HepG2 (cell line): ENCODE data around the gene ZNF367. TPM values are rescaled to one million over a fixed set of nuclear protein-coding genes. Genes with fewer than 3 reads are reported as not detected.

Source experiments
- AGO1 ChIP-seq: fragments of 200-400 bp; formaldehyde crosslinking; IDR thresholded peaks from 2 replicates; pipeline ENCODE4 v1.6.1; 2017; ENCODE audit warnings: mild to moderate bottlenecking, low read depth, low read length, moderate library complexity; ENCODE audit not compliant: poor library complexity, severe bottlenecking
- AHR ChIP-seq: IDR thresholded peaks from 2 replicates; pipeline ENCODE4 v1.6.1; 2018; ENCODE audit warnings: missing genetic modification reagents, missing compliant biosample characterization
- FLYWCH1 ChIP-seq: sonication (generic); formaldehyde crosslinking; IDR thresholded peaks from 2 replicates; pipeline ENCODE4 v1.8.1; 2023; ENCODE audit warnings: mild to moderate bottlenecking, missing genetic modification reagents
- FOXK1 ChIP-seq: sonication (generic); formaldehyde crosslinking; IDR thresholded peaks from 2 replicates; pipeline ENCODE4 v1.4.0; 2020; ENCODE audit warnings: low read depth, missing genetic modification reagents, borderline replicate concordance
- GABPA ChIP-seq, 2 experiments: IDR thresholded peaks; 2 replicates each; pipeline ENCODE4 v1.6.1; 2011 to 2016; ENCODE audit warnings: low read depth in 2 of 2, low read length in 1 of 2, missing biosample characterization in 1 of 2, missing genetic modification characterization in 1 of 2
- GATAD1 ChIP-seq: IDR thresholded peaks from 2 replicates; pipeline ENCODE4 v1.6.1; 2016; ENCODE audit warnings: missing genetic modification reagents, missing compliant biosample characterization
- GLI4 ChIP-seq: sonication (generic); formaldehyde crosslinking; IDR thresholded peaks from 2 replicates; pipeline ENCODE4 v1.5.1; 2020; ENCODE audit warnings: missing genetic modification reagents, mild to moderate bottlenecking, moderate library complexity, borderline replicate concordance
- KAT2B ChIP-seq: fragments of 150-350 bp; IDR thresholded peaks from 2 replicates; pipeline ENCODE4 v1.6.1; 2014; ENCODE audit warnings: low read depth, low read length, borderline replicate concordance
- MAFG ChIP-seq: sonication (generic); formaldehyde crosslinking; IDR thresholded peaks from 2 replicates; pipeline ENCODE4 v1.5.1; 2020; ENCODE audit warnings: mild to moderate bottlenecking, missing genetic modification reagents
- MTA1 ChIP-seq: sonication (generic); formaldehyde crosslinking; IDR thresholded peaks from 2 replicates; pipeline ENCODE4 v1.4.0; 2020; ENCODE audit warnings: missing genetic modification reagents, mild to moderate bottlenecking, borderline replicate concordance
- NR2C2 ChIP-seq: sonication (generic); formaldehyde crosslinking; IDR thresholded peaks from 2 replicates; pipeline ENCODE4 v1.4.0; 2020; ENCODE audit warnings: missing genetic modification reagents, mild to moderate bottlenecking, moderate library complexity, borderline replicate concordance
- POLR2AphosphoS5 ChIP-seq: IDR thresholded peaks from 2 replicates; pipeline ENCODE4 v1.6.1; 2012; ENCODE audit warnings: low read depth, low read length
- POLR2G ChIP-seq: fragments of 200-400 bp; formaldehyde crosslinking; IDR thresholded peaks from 2 replicates; pipeline ENCODE4 v1.6.1; 2018; ENCODE audit warnings: mild to moderate bottlenecking, low read depth, low read length, moderate library complexity
- PTBP1 ChIP-seq: fragments of 200-400 bp; formaldehyde crosslinking; IDR thresholded peaks from 2 replicates; pipeline ENCODE4 v1.6.1; 2018; ENCODE audit warnings: low read length, low read depth; ENCODE audit not compliant: poor library complexity, severe bottlenecking
- RCOR2 ChIP-seq: IDR thresholded peaks from 2 replicates; pipeline ENCODE4 v1.6.1; 2016; ENCODE audit warnings: missing biosample characterization, missing genetic modification reagents
- SMAD3 ChIP-seq: sonication (generic); formaldehyde crosslinking; IDR thresholded peaks from 2 replicates; pipeline ENCODE4 v1.4.0; 2020; ENCODE audit warnings: missing genetic modification reagents
- XRCC5 ChIP-seq: fragments of 200-400 bp; formaldehyde crosslinking; optimal IDR thresholded peaks from 2 replicates; pipeline ENCODE3; 2017; ENCODE audit warnings: mild to moderate bottlenecking, low read length
- ZBTB8A ChIP-seq: sonication (generic); formaldehyde crosslinking; IDR thresholded peaks from 2 replicates; pipeline ENCODE4 v1.4.0; 2020; ENCODE audit warnings: mild to moderate bottlenecking, low read depth, missing genetic modification reagents, borderline replicate concordance
- ZKSCAN1 ChIP-seq: fragments of 150-350 bp; IDR thresholded peaks from 2 replicates; pipeline ENCODE4 v1.6.1; 2014; ENCODE audit warnings: low read length
- ZNF12 ChIP-seq: sonication (generic); formaldehyde crosslinking; IDR thresholded peaks from 2 replicates; pipeline ENCODE4 v1.5.0; 2020; ENCODE audit warnings: missing genetic modification reagents
- ZNF224 ChIP-seq: sonication (generic); formaldehyde crosslinking; IDR thresholded peaks from 2 replicates; pipeline ENCODE4 v1.5.0; 2020; ENCODE audit warnings: mild to moderate bottlenecking, missing genetic modification reagents
- ZNF496 ChIP-seq: sonication (generic); formaldehyde crosslinking; IDR thresholded peaks from 2 replicates; pipeline ENCODE4 v1.8.1; 2023; ENCODE audit warnings: mild to moderate bottlenecking, moderate library complexity, missing genetic modification reagents; ENCODE audit not compliant: insufficient replicate concordance
- ZNF569 ChIP-seq: sonication (generic); formaldehyde crosslinking; IDR thresholded peaks from 2 replicates; pipeline ENCODE4 v1.5.0; 2020; ENCODE audit warnings: mild to moderate bottlenecking, missing genetic modification reagents, moderate library complexity, borderline replicate concordance
- ZNF607 ChIP-seq: sonication (generic); formaldehyde crosslinking; IDR thresholded peaks from 2 replicates; pipeline ENCODE4 v1.5.1; 2020; ENCODE audit warnings: missing genetic modification reagents, mild to moderate bottlenecking, borderline replicate concordance
- ZNF724P ChIP-seq: sonication (generic); formaldehyde crosslinking; IDR thresholded peaks from 2 replicates; pipeline ENCODE4 v1.8.0; 2022; ENCODE audit warnings: missing genetic modification reagents, borderline replicate concordance
- ZNF761 ChIP-seq: sonication (generic); formaldehyde crosslinking; conservative IDR thresholded peaks from 2 replicates; pipeline ENCODE4 v1.4.0; 2020; ENCODE audit warnings: mild to moderate bottlenecking, missing genetic modification reagents
- ZNF775 ChIP-seq: sonication (generic); formaldehyde crosslinking; IDR thresholded peaks from 2 replicates; pipeline ENCODE4 v1.4.0; 2020; ENCODE audit warnings: missing genetic modification reagents, mild to moderate bottlenecking, moderate library complexity, borderline replicate concordance
- ZNF891 ChIP-seq: sonication (generic); formaldehyde crosslinking; IDR thresholded peaks from 2 replicates; pipeline ENCODE4 v1.5.0; 2020; ENCODE audit warnings: mild to moderate bottlenecking, missing genetic modification reagents
- polyA plus RNA-seq, 8 experiments: library from polyadenylated mRNA; depleted of rRNA in 3 of 8; stranded (reverse) in 7 of 8; unstranded in 1 of 8; fragments of >200 nt; fragmentation: Illumina TruSeq in 4 of 8; extraction: Trizol in 4 of 8; gene quantifications; 2 replicates each; pipeline versions ENCODE4 v1.2.1 to v1.2.3, GENCODE V29; 2011 to 2016; ENCODE audit warnings: low read depth in 4 of 8, missing spikeins in 1 of 8, mixed read lengths in 1 of 8; ENCODE audit not compliant: insufficient read depth in 1 of 8
- total RNA-seq, 5 experiments: library from RNA; depleted of rRNA; stranded (reverse); fragments of >200 nt; fragmentation: Illumina TruSeq; extraction: Trizol; gene quantifications; 2 replicates each; pipeline ENCODE4 v1.2.3, GENCODE V29; 2016; ENCODE audit warnings: low read depth in 1 of 5
- TF ChIP-seq, protein P1 (sequence below): sonication (generic); formaldehyde crosslinking; IDR thresholded peaks from 2 replicates; pipeline ENCODE4 v1.4.0; 2020; ENCODE audit warnings: missing genetic modification reagents
- TF ChIP-seq, protein P2 (sequence below): sonication (generic); formaldehyde crosslinking; IDR thresholded peaks from 2 replicates; pipeline ENCODE4 v1.5.0; 2020; ENCODE audit warnings: missing genetic modification reagents

Gene ZNF367
- total and polyA plus RNA-seq, 2 of the 13 experiments (the other 11 are each of a cell fraction or from before 2014, with no cell fraction given) = 2.9 to 7.7 TPM

DNA sequence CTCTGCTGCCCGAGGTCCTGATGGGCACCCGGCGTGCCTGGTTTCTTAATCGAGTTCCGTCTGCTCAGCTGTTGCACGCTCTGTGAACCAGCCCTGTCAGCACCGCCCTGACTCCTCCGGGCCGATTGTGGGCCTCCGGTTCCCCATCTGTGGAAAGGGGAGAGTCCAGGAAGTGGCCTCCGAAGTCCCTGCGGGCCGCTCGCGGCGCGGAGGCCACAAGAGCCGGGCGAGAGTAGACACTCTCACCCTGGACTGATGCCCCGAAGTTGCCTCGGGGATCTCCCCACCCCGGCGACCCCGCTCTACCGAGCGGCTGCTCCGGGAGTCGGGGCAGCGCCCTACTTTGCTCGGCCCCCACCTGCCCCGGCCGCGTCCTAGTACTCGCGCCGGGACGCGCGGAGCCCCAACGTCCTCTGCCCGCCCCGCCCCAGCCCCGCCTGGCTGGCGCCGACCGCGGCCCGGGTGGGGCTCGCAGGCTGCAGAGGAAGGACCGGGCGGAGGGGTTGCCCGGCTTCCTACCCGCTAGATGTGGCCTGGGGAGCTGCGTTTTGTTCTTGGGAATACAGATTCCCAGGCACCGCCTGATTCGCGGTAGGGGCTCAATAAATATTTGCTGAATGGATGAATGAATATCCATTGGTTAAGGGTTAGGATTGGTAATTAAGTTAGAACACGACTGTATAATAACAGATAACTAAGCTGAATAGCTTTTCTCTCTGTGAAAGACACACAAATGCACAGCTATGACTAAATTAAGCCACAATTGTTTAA lies 935 bp upstream of the ZNF367 start (continued):
- TF ChIP-seq, protein P1, sequence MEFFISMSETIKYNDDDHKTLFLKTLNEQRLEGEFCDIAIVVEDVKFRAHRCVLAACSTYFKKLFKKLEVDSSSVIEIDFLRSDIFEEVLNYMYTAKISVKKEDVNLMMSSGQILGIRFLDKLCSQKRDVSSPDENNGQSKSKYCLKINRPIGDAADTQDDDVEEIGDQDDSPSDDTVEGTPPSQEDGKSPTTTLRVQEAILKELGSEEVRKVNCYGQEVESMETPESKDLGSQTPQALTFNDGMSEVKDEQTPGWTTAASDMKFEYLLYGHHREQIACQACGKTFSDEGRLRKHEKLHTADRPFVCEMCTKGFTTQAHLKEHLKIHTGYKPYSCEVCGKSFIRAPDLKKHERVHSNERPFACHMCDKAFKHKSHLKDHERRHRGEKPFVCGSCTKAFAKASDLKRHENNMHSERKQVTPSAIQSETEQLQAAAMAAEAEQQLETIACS (CRISPR knock-in tag) = peak; percentile 45; the same call in 1 of the 2 replicates
- no peak for TF ChIP-seq ZNF569
- TF ChIP-seq PTBP1 = no peak
- peak; percentile 31; the same call in 1 of the 2 replicates for TF ChIP-seq AHR (CRISPR knock-in tag)
- no peak for TF ChIP-seq SMAD3 (CRISPR knock-in tag)
- TF ChIP-seq ZNF496 (CRISPR knock-in tag) = no peak
- peak; percentile 24; the same call in 1 of the 2 replicates for TF ChIP-seq MTA1 (CRISPR knock-in tag)
- TF ChIP-seq AGO1 = no peak
- TF ChIP-seq, protein P2, sequence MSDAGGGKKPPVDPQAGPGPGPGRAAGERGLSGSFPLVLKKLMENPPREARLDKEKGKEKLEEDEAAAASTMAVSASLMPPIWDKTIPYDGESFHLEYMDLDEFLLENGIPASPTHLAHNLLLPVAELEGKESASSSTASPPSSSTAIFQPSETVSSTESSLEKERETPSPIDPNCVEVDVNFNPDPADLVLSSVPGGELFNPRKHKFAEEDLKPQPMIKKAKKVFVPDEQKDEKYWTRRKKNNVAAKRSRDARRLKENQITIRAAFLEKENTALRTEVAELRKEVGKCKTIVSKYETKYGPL (CRISPR knock-in tag) = no peak
- TF ChIP-seq KAT2B = no peak
- no peak for TF ChIP-seq GABPA (IDR thresholded peaks at IDR 0.05; ENCODE audit: low read depth, low read length)
- TF ChIP-seq GABPA (CRISPR knock-in tag; IDR thresholded peaks at IDR 0.05; ENCODE audit: low read depth) = 0 out of 2 replicates have a peak, but pooled peaks have one; percentile 12
- TF ChIP-seq ZNF891 (CRISPR knock-in tag) = no peak; the same call in 1 of the 2 replicates
- no peak for TF ChIP-seq GATAD1
- 0 out of 2 replicates have a peak, but pooled peaks have one; percentile 29 for TF ChIP-seq ZNF607 (CRISPR knock-in tag)
- TF ChIP-seq XRCC5 = peak; percentile 83
- TF ChIP-seq FOXK1 (CRISPR knock-in tag) = 0 out of 2 replicates have a peak, but pooled peaks have one; percentile 10
- peak; percentile 88 for TF ChIP-seq POLR2G
- no peak for TF ChIP-seq ZNF12 (CRISPR knock-in tag)
- peak; percentile 20; the same call in 1 of the 2 replicates for TF ChIP-seq NR2C2 (CRISPR knock-in tag)
- TF ChIP-seq ZNF761 (CRISPR knock-in tag) = 0 out of 2 replicates have a peak, but pooled peaks have one; percentile 57
- TF ChIP-seq ZBTB8A = no peak
- no peak for TF ChIP-seq ZNF775 (CRISPR knock-in tag)
- no peak for TF ChIP-seq FLYWCH1 (CRISPR knock-in tag)
- peak; percentile 65; the same call in 1 of the 2 replicates for TF ChIP-seq ZNF724P
- no peak for TF ChIP-seq MAFG
- TF ChIP-seq GLI4 = no peak
- peak; percentile 66 for TF ChIP-seq POLR2AphosphoS5
- no peak for TF ChIP-seq ZKSCAN1
- TF ChIP-seq RCOR2 (CRISPR knock-in tag) = 0 out of 2 replicates have a peak, but pooled peaks have one; percentile 18
- TF ChIP-seq ZNF224 (CRISPR knock-in tag) = no peak
